Tibial nerve (tissue), 4 donors: ENCODE data around the gene SHPK. TPM values are rescaled to one million over a fixed set of nuclear protein-coding genes. Genes with fewer than 3 reads are reported as not detected.

ENCODE experiments used
- DNase-seq, 2 donors: peaks; one replicate each; pipeline ENCODE4 v3.0.0-alpha.2; 2019; ENCODE audit warnings: low spot score in 2 of 2
- H3K27ac ChIP-seq, 4 donors: fragments of 200-600 bp; sonication (generic) in 3 of 4; one replicate each; pipeline ENCODE4 v1.5.1; 2017 to 2019; ENCODE audit warnings: mild to moderate bottlenecking in 1 of 4
- H3K27me3 ChIP-seq, 2 donors: fragments of 200-600 bp; sonication (generic) in 1 of 2; one replicate each; pipeline versions ENCODE4 v1.5.1 to v1.6.0; 2017 to 2019
- H3K36me3 ChIP-seq, 3 donors: fragments of 200-600 bp; sonication (generic); one replicate each; pipeline ENCODE4 v1.5.1; 2018 to 2019
- H3K4me1 ChIP-seq, 4 donors: fragments of 200-600 bp; sonication (generic) in 3 of 4; one replicate each; pipeline ENCODE4 v1.5.1; 2017 to 2019
- H3K4me3 ChIP-seq, 4 donors: fragments of 200-600 bp; sonication (generic) in 3 of 4; one replicate each; pipeline ENCODE4 v1.5.1; 2017 to 2019; ENCODE audit warnings: mild to moderate bottlenecking in 1 of 4, moderate library complexity in 1 of 4
- H3K9me3 ChIP-seq, 4 donors: fragments of 200-600 bp; sonication (generic) in 3 of 4; one replicate each; pipeline ENCODE4 v1.5.1; 2017 to 2019
- EP300 ChIP-seq, 2 donors: sonication (generic); formaldehyde crosslinking; IDR thresholded peaks; one replicate each; pipeline ENCODE4 v1.6.1; 2017; ENCODE audit warnings: antibody characterized with exemption in 2 of 2, mild to moderate bottlenecking in 1 of 2
- POLR2A ChIP-seq, 2 donors: fragments of 450-650 bp; IDR thresholded peaks; one replicate each; pipeline ENCODE4 v1.6.1; 2017; ENCODE audit warnings: antibody characterized with exemption in 2 of 2, mild to moderate bottlenecking in 2 of 2, moderate library complexity in 2 of 2
- WGBS, 2 donors: methylation state at CpG; one replicate each; pipeline ENCODE4 v1.1.5; 2018; 5-methylcytosine and 5-hydroxymethylcytosine counted together
- total RNA-seq, 4 donors: library from RNA; depleted of rRNA; stranded (reverse); fragments of >200 nt; gene quantifications; one replicate each; pipeline ENCODE4 v1.1.0, GENCODE V29; 2016
- TF ChIP-seq, protein P1 (sequence below), 5 experiments: fragments of 200-600 bp in 3 of 5; fragments of 450-650 bp in 2 of 5; sonication (generic) in 3 of 5; IDR thresholded peaks; one replicate each; pipeline ENCODE4 v1.5.1; 2016 to 2019; ENCODE audit warnings: antibody characterized with exemption in 5 of 5, mild to moderate bottlenecking in 3 of 5, moderate library complexity in 2 of 5

The SHPK gene
- total RNA-seq, 4 donors from 2014 or later: 17.5 to 29.6 (median 22.5) TPM

DNA sequence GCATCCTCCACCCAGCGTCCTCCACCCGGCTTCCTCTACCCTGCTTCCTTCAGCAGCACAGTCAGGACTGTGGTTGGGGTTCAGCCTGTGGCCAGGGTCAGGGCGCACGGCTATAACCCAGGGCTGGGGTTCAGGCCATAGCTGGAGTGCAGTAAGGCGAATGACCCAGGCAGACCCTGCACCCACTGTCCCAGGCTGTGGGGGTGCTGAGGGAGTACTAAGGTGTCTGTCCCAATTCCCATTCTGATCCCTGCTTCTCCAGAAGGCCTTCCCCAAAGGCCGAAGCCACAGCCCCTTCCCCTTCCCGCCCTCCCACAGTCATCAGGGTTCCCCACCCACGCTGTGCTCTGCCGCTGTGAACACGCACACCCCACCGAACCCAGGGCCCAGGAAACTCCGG is 45.0 kb upstream of the SHPK start:
- Histone ChIP-seq H3K36me3 (no peaks in the 10 kb centered on the region), H3K9me3 (no peaks in the 10 kb centered on the region), H3K27me3 (peaks cover 0 to 33% of the 10 kb centered on the region in 2 donors), H3K4me1 (peaks cover 0 to 7% (median 0%) of the 10 kb centered on the region in 4 donors), H3K4me3 (no peak overlapping the region), H3K27ac (no peak overlapping the region)
- WGBS, 2 donors: 84 to 86% methylated on average over 12 of the region's 12 CpGs
- TF ChIP-seq POLR2A (IDR thresholded peaks at IDR 0.05): no peak
- TF ChIP-seq EP300 (IDR thresholded peaks at IDR 0.05): no peak
- TF ChIP-seq, protein P1, sequence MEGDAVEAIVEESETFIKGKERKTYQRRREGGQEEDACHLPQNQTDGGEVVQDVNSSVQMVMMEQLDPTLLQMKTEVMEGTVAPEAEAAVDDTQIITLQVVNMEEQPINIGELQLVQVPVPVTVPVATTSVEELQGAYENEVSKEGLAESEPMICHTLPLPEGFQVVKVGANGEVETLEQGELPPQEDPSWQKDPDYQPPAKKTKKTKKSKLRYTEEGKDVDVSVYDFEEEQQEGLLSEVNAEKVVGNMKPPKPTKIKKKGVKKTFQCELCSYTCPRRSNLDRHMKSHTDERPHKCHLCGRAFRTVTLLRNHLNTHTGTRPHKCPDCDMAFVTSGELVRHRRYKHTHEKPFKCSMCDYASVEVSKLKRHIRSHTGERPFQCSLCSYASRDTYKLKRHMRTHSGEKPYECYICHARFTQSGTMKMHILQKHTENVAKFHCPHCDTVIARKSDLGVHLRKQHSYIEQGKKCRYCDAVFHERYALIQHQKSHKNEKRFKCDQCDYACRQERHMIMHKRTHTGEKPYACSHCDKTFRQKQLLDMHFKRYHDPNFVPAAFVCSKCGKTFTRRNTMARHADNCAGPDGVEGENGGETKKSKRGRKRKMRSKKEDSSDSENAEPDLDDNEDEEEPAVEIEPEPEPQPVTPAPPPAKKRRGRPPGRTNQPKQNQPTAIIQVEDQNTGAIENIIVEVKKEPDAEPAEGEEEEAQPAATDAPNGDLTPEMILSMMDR (IDR thresholded peaks at IDR 0.05): no peak
- no peak for DNase-seq

DNA sequence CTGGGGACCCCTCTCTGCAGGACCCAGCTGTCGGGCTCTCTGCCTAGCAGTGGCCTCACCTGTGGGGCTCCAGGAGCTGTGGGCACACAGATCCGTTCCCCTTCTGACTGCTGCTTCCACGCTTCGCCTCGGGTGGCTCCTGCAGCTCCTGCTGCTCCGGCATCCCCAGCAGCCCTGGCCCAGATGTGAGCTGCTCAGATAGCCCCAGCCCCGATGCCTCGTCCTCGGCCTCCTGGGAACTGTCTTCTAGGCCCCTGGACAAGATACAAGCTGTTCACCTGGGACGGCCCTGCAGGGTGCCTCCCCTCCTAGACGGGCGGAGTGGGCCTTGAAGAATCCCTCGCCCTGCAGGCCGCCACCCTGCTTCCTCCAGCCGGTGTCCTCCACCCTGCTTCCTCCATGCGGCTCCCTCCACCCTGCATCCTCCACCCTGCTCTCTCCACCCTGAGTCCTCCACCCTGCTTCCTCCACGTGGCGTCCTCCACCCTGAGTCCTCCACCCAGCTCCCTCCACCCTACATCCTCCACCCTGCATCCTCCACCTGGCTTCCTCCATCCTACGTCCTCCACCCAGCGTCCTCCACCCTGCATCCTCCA is 43.6 kb upstream of the SHPK start:
- peaks cover 0 to 4% (median 0%) of the 10 kb centered on the region in 4 donors for H3K4me1 ChIP-seq
- H3K36me3 ChIP-seq: no peaks in the 10 kb centered on the region
- 55 to 62% methylated on average over 20 of the region's 20 CpGs for WGBS, 2 donors
- H3K27me3 ChIP-seq: peaks cover 0 to 24% of the 10 kb centered on the region in 2 donors
- DNase-seq: no peak
- no peak overlapping the region for H3K27ac ChIP-seq
- TF ChIP-seq EP300 (IDR thresholded peaks at IDR 0.05) (no peak), POLR2A (IDR thresholded peaks at IDR 0.05) (no peak)
- TF ChIP-seq, protein P1 (IDR thresholded peaks at IDR 0.05): no peak
- no peaks in the 10 kb centered on the region for H3K9me3 ChIP-seq
- H3K4me3 ChIP-seq: no peak overlapping the region

DNA sequence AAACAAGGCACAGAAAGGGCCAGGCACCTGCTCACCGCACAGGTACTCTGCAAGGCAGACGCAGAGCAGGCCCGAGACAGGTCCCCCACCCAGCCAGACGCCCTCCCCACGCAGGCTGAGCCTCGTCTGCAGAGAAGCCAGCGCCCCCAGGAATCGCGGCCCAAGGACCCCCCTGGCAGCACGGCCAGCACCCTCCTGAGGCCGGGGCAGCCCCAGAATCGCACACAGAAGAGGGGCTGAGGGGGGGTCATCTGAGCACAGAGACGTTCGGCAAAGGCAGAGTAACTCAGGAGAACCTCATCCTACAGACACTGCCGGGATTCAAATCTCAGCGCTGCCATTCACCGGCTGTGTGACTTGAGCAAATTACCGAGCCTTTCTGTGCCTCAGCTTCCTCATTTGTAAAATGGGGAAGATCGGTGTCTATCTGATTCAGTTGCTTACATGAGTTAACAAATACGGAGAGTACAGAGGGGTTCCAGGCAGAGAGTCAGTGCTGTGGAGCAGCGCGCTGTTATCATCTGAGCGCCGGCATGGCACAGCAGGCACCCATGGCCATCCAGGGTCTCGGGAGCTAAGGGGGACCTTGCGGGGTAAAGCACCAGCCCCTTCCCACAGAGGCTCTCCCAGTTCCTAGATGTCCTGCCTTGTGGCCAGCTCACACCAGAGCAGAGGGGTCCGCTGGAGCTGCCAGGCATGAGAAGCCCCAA is 42.9 kb upstream of the SHPK start:
- DNase-seq: no peak
- Histone ChIP-seq H3K36me3 (no peaks in the 10 kb centered on the region), H3K27me3 (peaks cover 0 to 18% of the 10 kb centered on the region in 2 donors), H3K4me3 (no peak overlapping the region), H3K27ac (no peak overlapping the region), H3K4me1 (peaks cover 0 to 4% (median 0%) of the 10 kb centered on the region in 4 donors), H3K9me3 (no peaks in the 10 kb centered on the region)
- TF ChIP-seq POLR2A (IDR thresholded peaks at IDR 0.05) (no peak), EP300 (IDR thresholded peaks at IDR 0.05) (no peak)
- TF ChIP-seq, protein P1 (IDR thresholded peaks at IDR 0.05): no peak
- WGBS, 2 donors: 78 to 85% methylated on average over 27 of the region's 27 CpGs

DNA sequence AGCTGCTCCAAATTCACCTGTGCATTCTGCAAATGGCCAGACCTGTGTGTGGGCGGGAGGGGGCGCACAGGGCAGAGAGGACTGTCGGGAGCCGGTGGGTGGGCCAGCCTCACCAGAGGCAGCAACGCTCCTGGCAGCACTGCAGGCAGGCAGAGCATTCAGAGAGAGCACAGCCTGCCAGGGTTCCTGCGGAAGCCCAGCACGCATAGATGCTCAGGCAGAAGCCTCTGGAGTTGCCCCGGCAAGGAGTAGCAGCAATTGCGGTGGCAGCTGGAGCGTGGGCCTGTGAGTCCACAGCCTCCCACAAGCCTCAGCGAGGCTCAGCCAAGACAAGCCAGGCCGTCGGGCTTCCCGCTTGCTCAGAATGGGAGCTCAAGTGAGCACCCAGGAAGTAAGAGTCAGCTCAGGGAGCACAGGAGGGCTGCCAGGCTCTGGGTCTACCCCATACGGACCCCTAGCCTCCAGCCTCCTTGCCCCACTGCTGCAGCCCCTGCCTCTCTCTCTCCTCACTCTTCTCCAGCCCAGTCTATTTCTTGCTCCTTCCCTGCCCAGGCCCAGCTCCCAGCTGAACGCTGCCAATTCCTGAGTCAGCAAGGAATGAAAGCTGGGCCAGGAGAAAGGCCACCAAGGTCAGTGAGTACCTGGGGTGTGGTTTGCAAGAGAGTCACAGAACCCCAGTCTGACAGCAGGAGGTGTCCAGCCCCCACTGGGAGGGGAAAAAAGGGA is 42.2 kb upstream of the SHPK start:
- TF ChIP-seq POLR2A (IDR thresholded peaks at IDR 0.05) (no peak), EP300 (IDR thresholded peaks at IDR 0.05) (no peak)
- TF ChIP-seq, protein P1 (IDR thresholded peaks at IDR 0.05): no peak
- 34 to 52% methylated on average over 12 to 16 of the region's 16 CpGs for WGBS, 2 donors

More for the DNA sequence above, 42.2 kb upstream of the SHPK start:
- peaks cover 0 to 4% (median 0%) of the 10 kb centered on the region in 4 donors for H3K4me1 ChIP-seq
- peaks cover 0 to 5% (median 0%) of the 10 kb centered on the region in 3 donors for H3K36me3 ChIP-seq
- peaks cover 0 to 14% of the 10 kb centered on the region in 2 donors for H3K27me3 ChIP-seq
- no peak overlapping the region for H3K4me3 ChIP-seq
- H3K27ac ChIP-seq: no peak overlapping the region
- no peaks in the 10 kb centered on the region for H3K9me3 ChIP-seq
- no peak for DNase-seq
